ENCODE measurements around the gene ZNHIT2.
"Not testable (repeated sequence)": the region's sequence is repeated elsewhere in the genome, so short reads cannot be mapped to it uniquely, and the experiment has no call there.

ZNHIT2 gene

GRCh38 chr11:65121865-65122696 is 4.6 kb upstream of the ZNHIT2 start, which contains the start of the genes FAU and MRPL49:
TSS of gene FAU (minus strand) at chr11:65122134. CDS start at chr11:65121813, 321 bp downstream.
TSS of gene MRPL49 (plus strand) at chr11:65122321. CDS start at chr11:65122347, 26 bp downstream.
- TF ChIP-seq CTCF (IDR thresholded peaks at IDR 0.05; ENCODE audit: low read depth, low read length), result no peak
- peak; percentile 94 for DNase-seq
- peaks cover 10% of the 10 kb centered on the region for H3K36me3 ChIP-seq
- peak within 1 kb of the TSS; percentile 88 for H3K4me3 ChIP-seq (ENCODE audit: low read depth, low read length)
- H3K27me3 ChIP-seq, result no peaks in the 10 kb centered on the region
- H3K9me3 ChIP-seq, result no peaks in the 10 kb centered on the region
- no peaks in the 10 kb centered on the region for H3K4me1 ChIP-seq

GRCh38 chr11:65121447-65121864 is 4.0 kb upstream of the ZNHIT2 start:
- TF ChIP-seq CTCF (IDR thresholded peaks at IDR 0.05; ENCODE audit: low read depth, low read length), result no peak
- no peak for DNase-seq
- Histone ChIP-seq H3K9me3 (no peaks in the 10 kb centered on the region), H3K36me3 (peaks cover 12% of the 10 kb centered on the region), H3K27me3 (no peaks in the 10 kb centered on the region), H3K4me1 (no peaks in the 10 kb centered on the region), H3K4me3 (ENCODE audit: low read depth, low read length) (peak overlapping the region; percentile 88)

GRCh38 chr11:65120831-65121230 is 3.3 kb upstream of the ZNHIT2 start:
- TF ChIP-seq CTCF (IDR thresholded peaks at IDR 0.05; ENCODE audit: low read depth, low read length), result no peak
- H3K27me3 ChIP-seq, result no peaks in the 10 kb centered on the region
- no peak for DNase-seq
- H3K36me3 ChIP-seq, result peaks cover 16% of the 10 kb centered on the region
- no peaks in the 10 kb centered on the region for H3K4me1 ChIP-seq
- H3K9me3 ChIP-seq, result no peaks in the 10 kb centered on the region
- H3K4me3 ChIP-seq (ENCODE audit: low read depth, low read length), result peak overlapping the region; percentile 88

- no peak for DNase-seq
- H3K4me1 ChIP-seq, result no peaks in the 10 kb centered on the region
- H3K9me3 ChIP-seq, result no peaks in the 10 kb centered on the region
- no peaks in the 10 kb centered on the region for H3K27me3 ChIP-seq
- H3K36me3 ChIP-seq, result peaks cover 16% of the 10 kb centered on the region
- H3K4me3 ChIP-seq (ENCODE audit: low read depth, low read length), result no peak overlapping the region
- no peak for TF ChIP-seq CTCF (IDR thresholded peaks at IDR 0.05; ENCODE audit: low read depth, low read length)
Observed at GRCh38 chr11:65119670-65119995, 2.1 kb upstream of the ZNHIT2 start.

GRCh38 chr11:65118891-65119669 is 1.6 kb upstream of the ZNHIT2 start:
- not testable (repeated sequence) for H3K4me1 ChIP-seq; H3K27me3 ChIP-seq; DNase-seq; H3K9me3 ChIP-seq; H3K4me3 ChIP-seq (ENCODE audit: low read depth, low read length)
- peaks cover 16% of the 10 kb centered on the region for H3K36me3 ChIP-seq

- no peak for DNase-seq
- H3K4me1 ChIP-seq, result no peaks in the 10 kb centered on the region; the same call in 1 of the 2 replicates
- H3K36me3 ChIP-seq, result peaks cover 16% of the 10 kb centered on the region
- no peak for TF ChIP-seq CTCF (IDR thresholded peaks at IDR 0.05; ENCODE audit: low read depth, low read length)
- no peak overlapping the region for H3K4me3 ChIP-seq (ENCODE audit: low read depth, low read length)
- no peaks in the 10 kb centered on the region for H3K27me3 ChIP-seq
- no peaks in the 10 kb centered on the region for H3K9me3 ChIP-seq
Observed at GRCh38 chr11:65118097-65118837, 766 bp upstream of the ZNHIT2 start.

All from BE2C (cell line).